SHP77 treated with DMSO at 0.1 percent for 48 hours (cell line): ENCODE data around the gene ARAP1.

Experiments used
- DNase-seq: peaks from one replicate; lab custom pipeline; 2025; lab: John Stamatoyannopoulos, UW

ARAP1 gene

DNA sequence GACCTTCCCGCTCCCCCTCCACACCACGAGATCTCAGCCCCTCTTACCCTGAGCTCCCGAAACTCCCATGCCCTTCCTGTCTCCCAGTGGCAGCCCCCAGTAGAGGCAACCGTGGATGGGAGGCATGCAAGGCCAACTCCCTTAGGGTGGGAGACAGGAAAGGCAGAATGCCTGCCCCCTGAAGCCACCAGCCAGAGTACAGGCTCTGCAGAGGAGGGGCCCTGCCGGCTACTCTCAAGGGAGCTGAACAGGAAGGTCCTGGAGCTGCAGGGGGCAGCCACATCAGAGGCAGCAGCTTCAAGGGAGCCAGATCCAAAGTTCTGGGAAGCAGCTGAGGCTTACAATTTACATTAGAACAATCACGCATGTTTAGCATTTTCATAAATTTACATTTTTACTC, 116.3 kb downstream of the ARAP1 start:
- no peak for DNase-seq

DNA sequence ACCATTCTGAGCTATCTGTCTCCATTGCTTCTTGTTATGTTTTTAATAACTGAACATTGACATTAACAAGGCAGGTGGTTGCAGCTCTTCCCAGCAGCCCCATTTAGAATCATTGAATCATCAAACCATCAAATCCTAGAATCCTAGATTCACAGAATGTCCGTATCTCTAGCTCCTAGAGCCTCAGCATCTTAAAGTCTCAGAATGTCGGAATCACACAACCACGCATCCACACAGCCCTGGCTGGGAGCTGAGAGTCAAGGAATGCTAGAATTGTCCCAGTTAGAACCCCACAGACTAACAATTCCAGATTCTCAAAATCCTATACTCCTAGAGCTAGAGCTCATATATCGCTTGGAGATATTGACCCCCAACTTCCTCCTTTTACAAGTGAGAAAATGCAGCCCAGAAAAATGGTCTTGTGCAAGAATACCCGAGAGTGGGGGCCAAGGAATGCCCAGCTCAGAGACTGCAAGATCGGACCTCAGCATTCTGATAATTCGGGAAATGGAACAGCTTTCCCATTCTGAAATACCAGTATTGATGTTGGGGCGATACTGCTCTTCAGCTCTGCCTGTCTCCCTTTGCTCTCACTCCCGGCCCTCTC, 116.8 kb downstream of the ARAP1 start:
- DNase-seq = no peak
